Measurements from ENCODE around the gene MYADML2.

MYADML2 gene

GRCh38 chr17:81908793-81909192 is 38.2 kb downstream of the MYADML2 start:
- DNase-seq, result no peak

GRCh38 chr17:81907219-81908145 is 39.6 kb downstream of the MYADML2 start:
- DNase-seq, result no peak

- DNase-seq, result no peak
Observed at GRCh38 chr17:81906476-81907218, 40.4 kb downstream of the MYADML2 start.

- DNase-seq, result no peak
Observed at GRCh38 chr17:81905993-81906392, 41.0 kb downstream of the MYADML2 start.

GRCh38 chr17:81905424-81905875 is 41.6 kb downstream of the MYADML2 start:
- DNase-seq, result no peak

- no peak for DNase-seq
Observed at GRCh38 chr17:81904600-81905423, 42.2 kb downstream of the MYADML2 start.

- DNase-seq, result no peak
Observed at GRCh38 chr17:81903896-81904599, 43.0 kb downstream of the MYADML2 start.

- DNase-seq, result no peak
Observed at GRCh38 chr17:81903415-81903831, 43.6 kb downstream of the MYADML2 start.

- no peak for DNase-seq
Observed at GRCh38 chr17:81902653-81903414, 44.2 kb downstream of the MYADML2 start.

GRCh38 chr17:81902023-81902652 is 44.9 kb downstream of the MYADML2 start, which contains the start of gene NPB:
TSS of gene NPB (plus strand) at chr17:81902238. CDS start at chr17:81902278, 40 bp downstream.
- no peak for DNase-seq

- no peak for DNase-seq
Observed at GRCh38 chr17:81901167-81902022, 45.6 kb downstream of the MYADML2 start.

- DNase-seq, result no peak
Observed at GRCh38 chr17:81900181-81900820, 46.7 kb downstream of the MYADML2 start.

GRCh38 chr17:81899514-81900166 is 47.4 kb downstream of the MYADML2 start:
- no peak for DNase-seq

- no peak for DNase-seq
Observed at GRCh38 chr17:81898885-81899284, 48.1 kb downstream of the MYADML2 start.

GRCh38 chr17:81898029-81898866 is 48.8 kb downstream of the MYADML2 start:
- no peak for DNase-seq

- no peak for DNase-seq
Observed at GRCh38 chr17:81895400-81895799, 51.6 kb downstream of the MYADML2 start.

- no peak for DNase-seq
Observed at GRCh38 chr17:81891303-81891552, 55.8 kb downstream of the MYADML2 start.

All from DMS79 (cell line).